RWPE1 (cell line): ENCODE data around the gene STAT5B.
A peak's percentile ranks its signal among the peaks of the same experiment; 100 is the strongest.

Experiments used
- CTCF ChIA-PET: fragments of 350-600 bp; sonication (Branson Sonifier 250); formaldehyde crosslinking; extraction: SDS; loops from one replicate; lab custom pipeline; 2021; lab: Yijun Ruan, JAX
- POLR2A ChIA-PET: fragments of 400-600 bp; formaldehyde crosslinking; extraction: SDS; loops from one replicate; lab custom pipeline; 2020; ENCODE audit warnings: antibody characterized with exemption; ENCODE audit not compliant: low non-redundant PET; lab: Yijun Ruan, JAX
- DNase-seq: peaks from one replicate; pipeline ENCODE4 v3.0.0; 2012; ENCODE audit warnings: low spot score
- H3K27ac ChIP-seq: fragments of 450-650 bp; 2 replicates; pipeline ENCODE4 v1.5.1; 2017
- CTCF ChIP-seq: fragments of 450-650 bp; conservative IDR thresholded peaks from 2 replicates; pipeline ENCODE4 v1.5.1; 2017; ENCODE audit warnings: low read depth, mild to moderate bottlenecking

Gene STAT5B

GRCh38 chr17:42312285-42313130 is 36.3 kb upstream of the STAT5B start:
- peak; percentile 58 for DNase-seq
- TF ChIP-seq CTCF, result peak; percentile 74
- peak overlapping the region; percentile 41 for H3K27ac ChIP-seq
- CTCF ChIA-PET, result interaction anchor here (0.6 to 2.1 kb wide), 15 partner anchors 9 to 236 kb away, joined by 3 to 10 read pairs (median 4); partner anchors contain the start of gene STAT5A
- POLR2A ChIA-PET, result interaction anchor here (0.6 kb wide), 1 partner anchor 33 kb away, joined by 3 read pairs; no protein-coding TSS in a partner anchor

GRCh38 chr17:42312035-42312284 is 35.8 kb upstream of the STAT5B start:
- TF ChIP-seq CTCF, result no peak
- no peak for DNase-seq
- H3K27ac ChIP-seq, result peak overlapping the region; percentile 41
- CTCF ChIA-PET, result interaction anchor here (0.6 to 2.1 kb wide), 9 partner anchors 10 to 1124 kb away, joined by 3 to 10 read pairs (median 6); partner anchors contain the start of gene STAT5A
- POLR2A ChIA-PET, result interaction anchor here (0.6 kb wide), 1 partner anchor 33 kb away, joined by 3 read pairs; no protein-coding TSS in a partner anchor

- DNase-seq, result no peak
- peak overlapping the region; percentile 41 for H3K27ac ChIP-seq
- POLR2A ChIA-PET, result no interaction called here
- CTCF ChIA-PET, result interaction anchor here (0.6 to 2.1 kb wide), 10 partner anchors 9 to 1125 kb away, joined by 3 to 10 read pairs (median 4); no protein-coding TSS in a partner anchor
- TF ChIP-seq CTCF, result no peak
These were observed 35.2 kb upstream of the STAT5B start for GRCh38 chr17:42311240-42312034.

GRCh38 chr17:42310787-42311215 is 34.6 kb upstream of the STAT5B start:
- no peak for DNase-seq
- no peak for TF ChIP-seq CTCF
- peak overlapping the region; percentile 41 for H3K27ac ChIP-seq
- ChIA-PET POLR2A (no interaction called here), CTCF (interaction anchor here (0.6 to 2.1 kb wide), 5 partner anchors 9 to 532 kb away, joined by 3 to 10 read pairs (median 3); no protein-coding TSS in a partner anchor)

GRCh38 chr17:42309986-42310786 is 34.0 kb upstream of the STAT5B start:
- ChIA-PET CTCF (interaction anchor here (0.7 to 1.0 kb wide), 2 partner anchors 110 to 217 kb away, joined by 3 to 5 read pairs; no protein-coding TSS in a partner anchor), POLR2A (no interaction called here)
- TF ChIP-seq CTCF, result no peak
- no peak for DNase-seq
- H3K27ac ChIP-seq, result peak overlapping the region; percentile 41
